GM12878 (cell line): ENCODE results near the gene VTN. TPM values are rescaled to one million over a fixed set of nuclear protein-coding genes. Genes with fewer than 3 reads are reported as not detected.
A peak's percentile ranks its signal among the peaks of the same experiment; 100 is the strongest.

ENCODE experiments used
- ATAC-seq: fragments of 200-7000 bp; cut with Tn5 transposase; 3 replicates; pipeline ENCODE4 v1.9.1; 2020; ENCODE audit warnings: mild to moderate bottlenecking, moderate library complexity
- BruUV-seq: library from RNA; stranded (reverse); fragments of 400-500 nt; replicated peaks from 2 replicates; lab custom pipeline; 2021; lab: Mats Ljungman, UMichigan
- CTCF ChIA-PET: fragments of 300-600 bp; sonication (Branson Sonifier 250); formaldehyde crosslinking; extraction: SDS; loops from one replicate; lab custom pipeline; 2021; ENCODE audit warnings: inconsistent platforms; lab: Yijun Ruan, JAX
- POLR2A ChIA-PET: fragments of 350-600 bp; formaldehyde crosslinking; extraction: SDS; loops from one replicate; lab custom pipeline; 2021; ENCODE audit warnings: inconsistent platforms; lab: Charles Lee
- RAD21 ChIA-PET: fragments of 300-600 bp; sonication (Branson Sonifier 250); formaldehyde crosslinking; loops from one replicate; lab custom pipeline; 2023; ENCODE audit warnings: antibody characterized with exemption; ENCODE audit not compliant: unreplicated experiment; lab: Charles Lee
- SMC1A ChIA-PET: fragments of 300-600 bp; sonication (Branson Sonifier 250); formaldehyde crosslinking; loops from one replicate; lab custom pipeline; 2023; ENCODE audit not compliant: unreplicated experiment, uncharacterized antibody; lab: Charles Lee
- DNase-seq: peaks from one replicate; pipeline ENCODE4 v3.0.0-alpha.2; 2011; ENCODE audit warnings: low read depth, low spot score
- FAIRE-seq: peaks from 3 replicates; lab custom pipeline; 2011; peaks lifted over from hg19 to GRCh38; lab: Jason Lieb, UNC
- H2AFZ ChIP-seq: 2 replicates; pipeline ENCODE4 v1.6.0; 2011; ENCODE audit warnings: low read depth, low read length, control low read depth; ENCODE audit not compliant: control insufficient read depth
- H3K27ac ChIP-seq: 2 replicates; pipeline ENCODE4 v1.5.1; 2011; ENCODE audit warnings: control low read depth; ENCODE audit not compliant: control insufficient read depth, insufficient read depth
- H3K27me3 ChIP-seq, 2 experiments: replicated peaks in 1 of 2; 2 replicates each; pipeline versions ENCODE4 v1.6.0 to v1.6.1; 2011; ENCODE audit warnings: low read length in 1 of 2; ENCODE audit not compliant: control insufficient read depth in 2 of 2, insufficient read depth in 2 of 2
- H3K36me3 ChIP-seq, 2 experiments: 2 replicates each; pipeline ENCODE4 v1.5.1; 2011; ENCODE audit warnings: low read length in 1 of 2; ENCODE audit not compliant: control insufficient read depth in 2 of 2, insufficient read depth in 2 of 2
- H3K4me1 ChIP-seq: 2 replicates; pipeline ENCODE4 v1.6.1; 2011; ENCODE audit warnings: mild to moderate bottlenecking, low read length, moderate library complexity, mixed read lengths; ENCODE audit not compliant: control insufficient read depth, insufficient read depth
- H3K4me2 ChIP-seq: 2 replicates; pipeline ENCODE4 v1.6.0; 2011; ENCODE audit warnings: control low read depth; ENCODE audit not compliant: control insufficient read depth, insufficient read depth
- H3K4me3 ChIP-seq: fragments of 200-600 bp; sonication (generic); 2 replicates; pipeline ENCODE4 v1.5.1; 2016
- H3K79me2 ChIP-seq: 2 replicates; pipeline ENCODE4 v1.6.0; 2011; ENCODE audit warnings: low read length; ENCODE audit not compliant: control insufficient read depth, insufficient read depth
- H3K9ac ChIP-seq: 2 replicates; pipeline ENCODE4 v1.8.0; 2011; ENCODE audit warnings: low read length, control low read depth, mixed read lengths; ENCODE audit not compliant: control insufficient read depth, insufficient read depth
- H3K9me3 ChIP-seq: replicated peaks from 3 replicates; pipeline ENCODE4 v1.5.1; 2011; ENCODE audit warnings: mild to moderate bottlenecking, low read length; ENCODE audit not compliant: control insufficient read depth, insufficient read depth
- H4K20me1 ChIP-seq: 2 replicates; pipeline ENCODE4 v1.6.0; 2011; ENCODE audit not compliant: control insufficient read depth, insufficient read depth
- BACH1 ChIP-seq: fragments of 450-650 bp; IDR thresholded peaks from 2 replicates; pipeline ENCODE4 v1.6.1; 2017; ENCODE audit warnings: mild to moderate bottlenecking, borderline replicate concordance
- CBFB ChIP-seq: IDR thresholded peaks from 2 replicates; pipeline ENCODE4 v1.6.1; 2016; ENCODE audit warnings: antibody characterized with exemption, low read depth
- ELK1 ChIP-seq: IDR thresholded peaks from 2 replicates; pipeline ENCODE4 v1.6.1; 2012; ENCODE audit warnings: low read depth, low read length, improper control_type of control experiment
- HCFC1 ChIP-seq: fragments of 150-350 bp; IDR thresholded peaks from 2 replicates; pipeline ENCODE4 v1.6.1; 2014; ENCODE audit warnings: low read length
- IKZF1 ChIP-seq: fragments of 450-650 bp; conservative IDR thresholded peaks from 2 replicates; pipeline ENCODE4 v1.6.1; 2017; ENCODE audit warnings: antibody characterized with exemption, mild to moderate bottlenecking
- JUNB ChIP-seq: IDR thresholded peaks from 2 replicates; pipeline ENCODE4 v1.6.1; 2016; ENCODE audit warnings: antibody characterized with exemption, mild to moderate bottlenecking
- MXI1 ChIP-seq: fragments of 150-350 bp; IDR thresholded peaks from 2 replicates; pipeline ENCODE4 v1.6.1; 2011; ENCODE audit warnings: low read depth, mild to moderate bottlenecking, inconsistent platforms, low read length, improper control_type of control experiment
- NR2C1 ChIP-seq: fragments of 450-650 bp; IDR thresholded peaks from 2 replicates; pipeline ENCODE4 v1.6.1; 2017; ENCODE audit warnings: antibody characterized with exemption, mild to moderate bottlenecking, moderate library complexity
- RAD51 ChIP-seq: fragments of 450-650 bp; IDR thresholded peaks from 2 replicates; pipeline ENCODE4 v1.6.1; 2016; ENCODE audit warnings: moderate library complexity, mild to moderate bottlenecking, inconsistent platforms
- RUNX3 ChIP-seq: IDR thresholded peaks from 2 replicates; pipeline ENCODE4 v1.6.1; 2012; ENCODE audit warnings: low read length, inconsistent platforms
- SUPT20H ChIP-seq: IDR thresholded peaks from 2 replicates; pipeline ENCODE4 v1.6.1; 2011; ENCODE audit warnings: low read depth, mild to moderate bottlenecking, low read length, moderate library complexity, borderline replicate concordance; ENCODE audit not compliant: control insufficient read depth
- TBL1XR1 ChIP-seq: IDR thresholded peaks from 2 replicates; pipeline ENCODE4 v1.6.1; 2012; ENCODE audit warnings: low read depth, low read length, improper control_type of control experiment
- WRNIP1 ChIP-seq: IDR thresholded peaks from 2 replicates; pipeline ENCODE4 v1.6.1; 2011; ENCODE audit warnings: low read depth, low read length, improper control_type of control experiment, borderline replicate concordance
- ZSCAN29 ChIP-seq: fragments of 450-650 bp; IDR thresholded peaks from 2 replicates; pipeline ENCODE4 v1.6.1; 2017; ENCODE audit warnings: mild to moderate bottlenecking, moderate library complexity
- WGBS: methylation state at CpG from one replicate; pipeline ENCODE4 v1.1.6; 2016; ENCODE audit warnings: low lambda C conversion rate; ENCODE audit not compliant: insufficient replicate concordance, insufficient coverage; ENCODE audit errors: missing lambda C conversion rate; 5-methylcytosine and 5-hydroxymethylcytosine counted together
- in situ Hi-C: fragments of 300-500 bp; cut with MboI; formaldehyde crosslinking; loops from 9 replicates; pipeline ENCODE4 v1.14.3; 2018; ENCODE audit warnings: mixed read lengths
- intact Hi-C: fragments of 100-400 bp; cut with micrococcal nuclease; formaldehyde crosslinking; loops from one replicate; pipeline ENCODE4 v1.14.2; 2022; ENCODE audit not compliant: unreplicated experiment
- polyA plus RNA-seq, 11 experiments: library from polyadenylated mRNA; depleted of rRNA in 4 of 11; unstranded in 6 of 11; stranded (reverse) in 5 of 11; fragments of >200 nt; fragmentation: Nextera tagmentation in 4 of 11; fragmentation: Illumina TruSeq in 1 of 11; extraction: Ambion mirVana in 4 of 11; extraction: Trizol in 1 of 11; gene quantifications; 1 replicate in 1 of 11; 2 replicates in 10 of 11; pipeline versions ENCODE4 v1.2.1 to v1.2.3, GENCODE V29; 2011 to 2016; ENCODE audit warnings: inconsistent platforms in 2 of 11, missing spikeins in 2 of 11, low read depth in 1 of 11
- total RNA-seq, 4 experiments: library from RNA; depleted of rRNA in 3 of 4; stranded (reverse); fragments of >200 nt in 3 of 4; fragmentation: Illumina TruSeq in 1 of 4; extraction: Trizol in 1 of 4; gene quantifications; 2 replicates each; pipeline versions ENCODE4 v1.2.1 to v1.2.3, GENCODE V29; 2013 to 2021
- TF ChIP-seq, protein P1 (sequence below): fragments of 450-650 bp; IDR thresholded peaks from 2 replicates; pipeline ENCODE4 v1.6.1; 2017; ENCODE audit warnings: mild to moderate bottlenecking, low read depth, inconsistent platforms; ENCODE audit not compliant: poor library complexity, severe bottlenecking
- TF ChIP-seq, protein P2 (sequence below): fragments of 450-650 bp; IDR thresholded peaks from 2 replicates; pipeline ENCODE4 v1.6.1; 2017; ENCODE audit warnings: low read depth, mild to moderate bottlenecking, moderate library complexity

The VTN gene
- total and polyA plus RNA-seq, 10 of the 15 experiments (the other 5 are each of a cell fraction or from before 2014, with no cell fraction given): 0.04 to 1.3 (median 0.13) TPM; not detected in 5

GRCh38 chr17:28404461-28404811 is 34.3 kb upstream of the VTN start:
- DNase-seq (no peak), FAIRE-seq (no peak), ATAC-seq (no peak)
- in situ Hi-C loops: no loop called here
- no peaks in the 10 kb centered on the region for H3K36me3 ChIP-seq
- H3K9me3 ChIP-seq: no peaks in the 10 kb centered on the region
- H3K27me3 ChIP-seq: no peaks in the 10 kb centered on the region
- no peak overlapping the region for H3K4me3 ChIP-seq
- TF ChIP-seq WRNIP1: no peak
- no peak for TF ChIP-seq ELK1
- TF ChIP-seq BACH1: no peak
- no peak for TF ChIP-seq JUNB
- TF ChIP-seq NR2C1: no peak
- no peak for TF ChIP-seq RAD51
- no peak for TF ChIP-seq HCFC1
- no peak for TF ChIP-seq SUPT20H
- no peak for TF ChIP-seq TBL1XR1
- TF ChIP-seq RUNX3: no peak
- TF ChIP-seq, protein P1, sequence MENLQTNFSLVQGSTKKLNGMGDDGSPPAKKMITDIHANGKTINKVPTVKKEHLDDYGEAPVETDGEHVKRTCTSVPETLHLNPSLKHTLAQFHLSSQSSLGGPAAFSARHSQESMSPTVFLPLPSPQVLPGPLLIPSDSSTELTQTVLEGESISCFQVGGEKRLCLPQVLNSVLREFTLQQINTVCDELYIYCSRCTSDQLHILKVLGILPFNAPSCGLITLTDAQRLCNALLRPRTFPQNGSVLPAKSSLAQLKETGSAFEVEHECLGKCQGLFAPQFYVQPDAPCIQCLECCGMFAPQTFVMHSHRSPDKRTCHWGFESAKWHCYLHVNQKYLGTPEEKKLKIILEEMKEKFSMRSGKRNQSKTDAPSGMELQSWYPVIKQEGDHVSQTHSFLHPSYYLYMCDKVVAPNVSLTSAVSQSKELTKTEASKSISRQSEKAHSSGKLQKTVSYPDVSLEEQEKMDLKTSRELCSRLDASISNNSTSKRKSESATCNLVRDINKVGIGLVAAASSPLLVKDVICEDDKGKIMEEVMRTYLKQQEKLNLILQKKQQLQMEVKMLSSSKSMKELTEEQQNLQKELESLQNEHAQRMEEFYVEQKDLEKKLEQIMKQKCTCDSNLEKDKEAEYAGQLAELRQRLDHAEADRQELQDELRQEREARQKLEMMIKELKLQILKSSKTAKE: no peak
- TF ChIP-seq ZSCAN29: no peak
- no peak for TF ChIP-seq MXI1
- no peak for TF ChIP-seq CBFB
- TF ChIP-seq, protein P2, sequence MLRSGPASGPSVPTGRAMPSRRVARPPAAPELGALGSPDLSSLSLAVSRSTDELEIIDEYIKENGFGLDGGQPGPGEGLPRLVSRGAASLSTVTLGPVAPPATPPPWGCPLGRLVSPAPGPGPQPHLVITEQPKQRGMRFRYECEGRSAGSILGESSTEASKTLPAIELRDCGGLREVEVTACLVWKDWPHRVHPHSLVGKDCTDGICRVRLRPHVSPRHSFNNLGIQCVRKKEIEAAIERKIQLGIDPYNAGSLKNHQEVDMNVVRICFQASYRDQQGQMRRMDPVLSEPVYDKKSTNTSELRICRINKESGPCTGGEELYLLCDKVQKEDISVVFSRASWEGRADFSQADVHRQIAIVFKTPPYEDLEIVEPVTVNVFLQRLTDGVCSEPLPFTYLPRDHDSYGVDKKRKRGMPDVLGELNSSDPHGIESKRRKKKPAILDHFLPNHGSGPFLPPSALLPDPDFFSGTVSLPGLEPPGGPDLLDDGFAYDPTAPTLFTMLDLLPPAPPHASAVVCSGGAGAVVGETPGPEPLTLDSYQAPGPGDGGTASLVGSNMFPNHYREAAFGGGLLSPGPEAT: no peak
- no peak for TF ChIP-seq IKZF1
- SMC1A ChIA-PET: interaction anchor here (1.2 kb wide), 1 partner anchor 12 kb away, joined by 3 read pairs; no protein-coding TSS in a partner anchor
- TSS peak; percentile 52 for BruUV-seq
- H3K9ac ChIP-seq: no peak overlapping the region
- POLR2A ChIA-PET: interaction anchor here (0.6 to 1.1 kb wide), 2 partner anchors 22 to 99 kb away, joined by 3 to 5 read pairs; no protein-coding TSS in a partner anchor
- H2AFZ ChIP-seq: no peak overlapping the region
- CTCF ChIA-PET: interaction anchor here (0.5 to 4.0 kb wide), 2 partner anchors 11 to 18 kb away, joined by 3 to 19 read pairs; no protein-coding TSS in a partner anchor
- H3K79me2 ChIP-seq: no peaks in the 10 kb centered on the region
- no peak overlapping the region for H3K27ac ChIP-seq
- intact Hi-C loops: no loop called here
- peaks cover 3% of the 10 kb centered on the region for H3K4me1 ChIP-seq
- no peak overlapping the region for H3K4me2 ChIP-seq
- RAD21 ChIA-PET: no interaction called here
- H4K20me1 ChIP-seq: no peaks in the 10 kb centered on the region
- WGBS: 94% methylated on average over 5 of the region's 5 CpGs
